Neural cell (in vitro differentiated cells): ENCODE results near the gene FOXF2. TPM values are rescaled to one million over a fixed set of nuclear protein-coding genes. Genes with fewer than 3 reads are reported as not detected.

Experiments used
- H2AFZ ChIP-seq: fragments of 200-600, 300-800 bp; sonication (generic), shearing (Covaris generic); 2 replicates; pipeline ENCODE4 v1.6.0; 2014; ENCODE audit warnings: low read depth, mild to moderate bottlenecking, antibody characterized with exemption, low read length, moderate library complexity
- H3F3A ChIP-seq: fragments of 200-600 bp; shearing (Covaris generic); 2 replicates; pipeline ENCODE4 v1.6.1; 2016; ENCODE audit warnings: mild to moderate bottlenecking, moderate library complexity, mixed read lengths, antibody characterized with exemption, low read length; ENCODE audit not compliant: insufficient read depth, poor library complexity, severe bottlenecking
- H3K27ac ChIP-seq: fragments of 200-600, 300-800 bp; sonication (generic), shearing (Covaris generic); 2 replicates; pipeline ENCODE4 v1.5.1; 2014; ENCODE audit warnings: mild to moderate bottlenecking, low read length, moderate library complexity
- H3K27me3 ChIP-seq: fragments of 300-800, 200-600 bp; sonication (generic), shearing (Covaris generic); 2 replicates; pipeline ENCODE4 v1.6.0; 2014; ENCODE audit warnings: mild to moderate bottlenecking, low read depth, low read length, moderate library complexity; ENCODE audit not compliant: insufficient read depth
- H3K36me3 ChIP-seq: fragments of 300-800, 200-600 bp; sonication (generic), shearing (Covaris generic); 2 replicates; pipeline ENCODE4 v1.5.1; 2014; ENCODE audit warnings: mild to moderate bottlenecking, antibody characterized with exemption, low read length, moderate library complexity; ENCODE audit not compliant: insufficient read depth
- H3K4me2 ChIP-seq: fragments of 300-800, 200-600 bp; sonication (generic), shearing (Covaris generic); 2 replicates; pipeline ENCODE4 v1.6.0; 2014; ENCODE audit warnings: mild to moderate bottlenecking, low read length
- H3K4me3 ChIP-seq: fragments of 300-800, 200-600 bp; sonication (generic), shearing (Covaris generic); 2 replicates; pipeline ENCODE4 v1.5.1; 2014; ENCODE audit warnings: mild to moderate bottlenecking, low read length, moderate library complexity
- H3K79me2 ChIP-seq: fragments of 200-600 bp; shearing (Covaris generic); replicated peaks from 2 replicates; pipeline ENCODE4 v1.6.0; 2014; ENCODE audit warnings: mild to moderate bottlenecking, low read length, moderate library complexity; ENCODE audit not compliant: insufficient read depth
- H3K9ac ChIP-seq: fragments of 300-800, 200-600 bp; sonication (generic), shearing (Covaris generic); 2 replicates; pipeline ENCODE4 v1.6.1; 2016; ENCODE audit warnings: mild to moderate bottlenecking, low read length, mixed read lengths
- H3K9me2 ChIP-seq: fragments of 200-600 bp; shearing (Covaris generic); 2 replicates; pipeline ENCODE4 v1.6.1; 2016; ENCODE audit warnings: mild to moderate bottlenecking, low read length, mixed read lengths; ENCODE audit not compliant: insufficient read depth
- H3K9me3 ChIP-seq: fragments of 200-600, 300-800 bp; sonication (generic), shearing (Covaris generic); 2 replicates; pipeline ENCODE4 v1.6.1; 2016; ENCODE audit warnings: mild to moderate bottlenecking, mixed run types, low read length, moderate library complexity, mixed read lengths
- H4K20me1 ChIP-seq: fragments of 200-600 bp; shearing (Covaris generic); 2 replicates; pipeline ENCODE4 v1.6.1; 2016; ENCODE audit warnings: mild to moderate bottlenecking, mixed run types; ENCODE audit not compliant: insufficient read depth
- EP300 ChIP-seq: fragments of 450-650 bp; conservative IDR thresholded peaks from 2 replicates; pipeline ENCODE4 v1.6.1; 2014; ENCODE audit warnings: antibody characterized with exemption, mild to moderate bottlenecking, moderate library complexity; ENCODE audit not compliant: poor library complexity, severe bottlenecking
- EZH2 ChIP-seq: fragments of 200-600, 300-800 bp; shearing (Covaris generic), sonication (generic); IDR thresholded peaks from 2 replicates; pipeline ENCODE4 v1.6.1; 2014; ENCODE audit warnings: antibody characterized with exemption, low read length, borderline replicate concordance, mild to moderate bottlenecking; ENCODE audit not compliant: insufficient read depth, poor library complexity, severe bottlenecking
- MXI1 ChIP-seq: fragments of 450-650 bp; conservative IDR thresholded peaks from 2 replicates; pipeline ENCODE4 v1.6.1; 2014; ENCODE audit warnings: antibody characterized with exemption, mild to moderate bottlenecking; ENCODE audit not compliant: poor library complexity, severe bottlenecking
- POLR2AphosphoS5 ChIP-seq: IDR thresholded peaks from 2 replicates; pipeline ENCODE4 v1.6.1; 2012
- RAD21 ChIP-seq: fragments of 450-650 bp; conservative IDR thresholded peaks from 2 replicates; pipeline ENCODE4 v1.6.1; 2014; ENCODE audit warnings: antibody characterized with exemption, mild to moderate bottlenecking, moderate library complexity
- SMC3 ChIP-seq: fragments of 450-650 bp; conservative IDR thresholded peaks from 2 replicates; pipeline ENCODE4 v1.6.1; 2014; ENCODE audit warnings: antibody characterized with exemption, mild to moderate bottlenecking, moderate library complexity; ENCODE audit not compliant: poor library complexity
- TAF1 ChIP-seq: IDR thresholded peaks from 2 replicates; pipeline ENCODE4 v1.6.1; 2012; ENCODE audit warnings: low read depth
- polyA plus RNA-seq: library from polyadenylated mRNA; depleted of rRNA; stranded (reverse); fragments of >200 nt; gene quantifications from 2 replicates; pipeline ENCODE4 v1.2.3, GENCODE V29; 2014
- TF ChIP-seq, protein P1 (sequence below): fragments of 450-650 bp; IDR thresholded peaks from 2 replicates; pipeline ENCODE4 v1.5.1; 2014; ENCODE audit warnings: antibody characterized with exemption, mild to moderate bottlenecking, moderate library complexity; ENCODE audit not compliant: poor library complexity, severe bottlenecking
- TF ChIP-seq, protein P2 (sequence below): IDR thresholded peaks from 2 replicates; pipeline ENCODE4 v1.6.1; 2012; ENCODE audit warnings: borderline replicate concordance

FOXF2 gene
- polyA plus RNA-seq, 1 donor from 2014 or later: not detected

DNA sequence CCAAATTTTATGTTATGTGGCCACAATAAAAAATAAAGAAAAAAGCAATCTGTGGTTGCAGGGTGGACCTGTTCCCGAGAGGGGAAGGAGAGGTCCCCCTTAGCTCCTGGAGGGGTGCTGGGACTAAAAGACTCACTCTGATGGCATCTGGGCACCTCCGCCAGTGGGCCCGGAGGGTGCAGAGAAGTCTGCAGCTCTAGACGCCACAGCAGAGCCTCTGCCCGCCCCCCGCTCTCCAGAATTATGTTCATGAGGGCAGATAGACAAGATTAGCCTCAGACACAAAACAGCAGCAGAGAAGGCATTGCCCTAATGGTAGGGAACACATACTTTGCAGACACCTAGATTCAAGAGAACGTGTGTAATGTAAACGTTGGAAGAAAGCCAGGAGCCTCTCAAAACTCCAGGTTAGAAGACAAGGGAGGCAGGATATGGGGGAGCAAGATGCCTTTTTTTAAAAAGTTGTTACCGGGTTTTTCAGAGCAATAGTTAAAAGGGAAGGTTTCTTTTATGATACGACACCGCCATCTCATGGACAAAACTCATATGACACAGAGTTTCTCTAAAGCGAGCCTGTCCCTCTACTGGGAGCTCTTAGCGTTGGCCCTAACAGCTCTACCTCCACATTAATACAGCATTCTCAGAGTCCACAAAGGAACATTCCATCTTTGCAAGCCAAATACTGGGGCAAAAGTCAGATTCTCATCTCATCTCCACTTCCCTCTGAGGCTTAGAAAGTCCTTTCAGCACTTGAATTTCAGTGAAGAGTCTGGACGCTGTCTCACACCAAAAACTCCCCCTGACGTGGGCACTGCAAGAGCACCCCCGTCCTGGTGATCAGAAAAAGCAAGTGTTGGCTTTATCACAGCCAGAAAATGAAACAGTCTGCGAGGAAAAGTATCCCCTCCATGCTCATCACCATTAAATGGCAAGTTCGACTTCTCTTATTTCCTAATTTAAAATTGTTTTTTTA lies 47.2 kb downstream of the FOXF2 start:
- Histone ChIP-seq H3K9me2 (no peaks in the 10 kb centered on the region), H3K4me2 (no peak overlapping the region), H2AFZ (no peak overlapping the region), H3F3A (no peaks in the 10 kb centered on the region), H3K9ac (no peak overlapping the region), H3K27me3 (no peaks in the 10 kb centered on the region), H3K27ac (no peak overlapping the region), H3K36me3 (no peaks in the 10 kb centered on the region), H4K20me1 (no peaks in the 10 kb centered on the region), H3K9me3 (no peaks in the 10 kb centered on the region), H3K4me3 (no peak overlapping the region), H3K79me2 (no peaks in the 10 kb centered on the region)
- TF ChIP-seq MXI1 (no peak), EP300 (no peak), RAD21 (peak; percentile 92), SMC3 (peak; percentile 93)
- TF ChIP-seq, protein P1, sequence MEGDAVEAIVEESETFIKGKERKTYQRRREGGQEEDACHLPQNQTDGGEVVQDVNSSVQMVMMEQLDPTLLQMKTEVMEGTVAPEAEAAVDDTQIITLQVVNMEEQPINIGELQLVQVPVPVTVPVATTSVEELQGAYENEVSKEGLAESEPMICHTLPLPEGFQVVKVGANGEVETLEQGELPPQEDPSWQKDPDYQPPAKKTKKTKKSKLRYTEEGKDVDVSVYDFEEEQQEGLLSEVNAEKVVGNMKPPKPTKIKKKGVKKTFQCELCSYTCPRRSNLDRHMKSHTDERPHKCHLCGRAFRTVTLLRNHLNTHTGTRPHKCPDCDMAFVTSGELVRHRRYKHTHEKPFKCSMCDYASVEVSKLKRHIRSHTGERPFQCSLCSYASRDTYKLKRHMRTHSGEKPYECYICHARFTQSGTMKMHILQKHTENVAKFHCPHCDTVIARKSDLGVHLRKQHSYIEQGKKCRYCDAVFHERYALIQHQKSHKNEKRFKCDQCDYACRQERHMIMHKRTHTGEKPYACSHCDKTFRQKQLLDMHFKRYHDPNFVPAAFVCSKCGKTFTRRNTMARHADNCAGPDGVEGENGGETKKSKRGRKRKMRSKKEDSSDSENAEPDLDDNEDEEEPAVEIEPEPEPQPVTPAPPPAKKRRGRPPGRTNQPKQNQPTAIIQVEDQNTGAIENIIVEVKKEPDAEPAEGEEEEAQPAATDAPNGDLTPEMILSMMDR: peak; percentile 94

DNA sequence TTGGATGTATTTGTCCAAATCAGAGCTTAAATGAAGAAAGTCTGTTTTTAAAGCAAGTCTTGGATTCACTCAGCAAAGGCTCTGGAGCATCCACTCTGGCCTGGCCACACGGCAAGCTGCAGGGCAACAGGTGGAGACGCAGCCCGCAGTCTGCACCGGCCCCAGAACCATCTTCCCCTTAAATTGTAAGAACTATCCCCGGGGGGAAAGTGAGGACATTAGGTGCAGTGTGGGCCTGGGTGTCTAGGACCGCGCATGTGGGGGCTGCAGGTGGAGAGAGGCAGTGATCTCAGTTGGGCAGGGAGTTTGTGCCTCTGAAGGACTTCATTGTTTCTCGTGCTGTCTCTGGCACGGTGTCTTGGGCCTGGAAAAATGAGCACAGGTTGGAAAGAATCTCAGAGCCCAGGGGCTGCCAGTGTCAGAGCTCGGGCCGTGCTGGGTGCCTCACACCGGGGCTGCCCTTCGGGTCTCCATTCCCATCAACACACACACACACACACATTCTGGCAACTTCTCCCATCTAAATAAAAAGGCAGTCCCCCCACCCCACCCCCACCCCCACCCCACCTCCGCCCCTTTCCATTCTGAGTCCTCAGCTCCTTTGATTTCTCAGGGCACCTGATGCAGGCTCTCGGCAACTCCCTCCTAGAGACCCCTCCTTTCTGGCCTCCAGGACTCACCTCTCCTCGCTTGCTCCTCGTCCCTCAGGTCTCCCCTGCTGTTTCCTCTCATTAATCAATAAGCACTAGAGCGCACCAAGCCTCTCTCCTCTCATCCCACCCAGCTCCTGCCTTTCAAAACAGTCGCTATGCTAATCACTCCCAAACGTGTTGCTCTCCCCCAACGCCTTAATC lies 48.4 kb downstream of the FOXF2 start:
- H4K20me1 ChIP-seq: no peaks in the 10 kb centered on the region
- H3K4me3 ChIP-seq: no peak overlapping the region
- TF ChIP-seq EP300 (no peak), SMC3 (no peak), EZH2 (no peak), POLR2AphosphoS5 (no peak), MXI1 (no peak), RAD21 (no peak), TAF1 (no peak)
- TF ChIP-seq, protein P1: no peak
- TF ChIP-seq, protein P2, sequence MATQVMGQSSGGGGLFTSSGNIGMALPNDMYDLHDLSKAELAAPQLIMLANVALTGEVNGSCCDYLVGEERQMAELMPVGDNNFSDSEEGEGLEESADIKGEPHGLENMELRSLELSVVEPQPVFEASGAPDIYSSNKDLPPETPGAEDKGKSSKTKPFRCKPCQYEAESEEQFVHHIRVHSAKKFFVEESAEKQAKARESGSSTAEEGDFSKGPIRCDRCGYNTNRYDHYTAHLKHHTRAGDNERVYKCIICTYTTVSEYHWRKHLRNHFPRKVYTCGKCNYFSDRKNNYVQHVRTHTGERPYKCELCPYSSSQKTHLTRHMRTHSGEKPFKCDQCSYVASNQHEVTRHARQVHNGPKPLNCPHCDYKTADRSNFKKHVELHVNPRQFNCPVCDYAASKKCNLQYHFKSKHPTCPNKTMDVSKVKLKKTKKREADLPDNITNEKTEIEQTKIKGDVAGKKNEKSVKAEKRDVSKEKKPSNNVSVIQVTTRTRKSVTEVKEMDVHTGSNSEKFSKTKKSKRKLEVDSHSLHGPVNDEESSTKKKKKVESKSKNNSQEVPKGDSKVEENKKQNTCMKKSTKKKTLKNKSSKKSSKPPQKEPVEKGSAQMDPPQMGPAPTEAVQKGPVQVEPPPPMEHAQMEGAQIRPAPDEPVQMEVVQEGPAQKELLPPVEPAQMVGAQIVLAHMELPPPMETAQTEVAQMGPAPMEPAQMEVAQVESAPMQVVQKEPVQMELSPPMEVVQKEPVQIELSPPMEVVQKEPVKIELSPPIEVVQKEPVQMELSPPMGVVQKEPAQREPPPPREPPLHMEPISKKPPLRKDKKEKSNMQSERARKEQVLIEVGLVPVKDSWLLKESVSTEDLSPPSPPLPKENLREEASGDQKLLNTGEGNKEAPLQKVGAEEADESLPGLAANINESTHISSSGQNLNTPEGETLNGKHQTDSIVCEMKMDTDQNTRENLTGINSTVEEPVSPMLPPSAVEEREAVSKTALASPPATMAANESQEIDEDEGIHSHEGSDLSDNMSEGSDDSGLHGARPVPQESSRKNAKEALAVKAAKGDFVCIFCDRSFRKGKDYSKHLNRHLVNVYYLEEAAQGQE: no peak
- no peaks in the 10 kb centered on the region for H3K27me3 ChIP-seq
- H3K9me3 ChIP-seq: no peaks in the 10 kb centered on the region
- no peak overlapping the region for H3K9ac ChIP-seq
- no peaks in the 10 kb centered on the region for H3K79me2 ChIP-seq
- H3K36me3 ChIP-seq: no peaks in the 10 kb centered on the region
- no peak overlapping the region for H3K27ac ChIP-seq
- no peaks in the 10 kb centered on the region for H3K9me2 ChIP-seq
- H3F3A ChIP-seq: no peaks in the 10 kb centered on the region
- no peak overlapping the region for H3K4me2 ChIP-seq
- H2AFZ ChIP-seq: no peak overlapping the region
